Measurements from ENCODE around the gene EFR3B. TPM values are rescaled to one million over a fixed set of nuclear protein-coding genes. Genes with fewer than 3 reads are reported as not detected.

The EFR3B gene
- polyA plus RNA-seq, 1 experiment, result 0.11 TPM

DNA sequence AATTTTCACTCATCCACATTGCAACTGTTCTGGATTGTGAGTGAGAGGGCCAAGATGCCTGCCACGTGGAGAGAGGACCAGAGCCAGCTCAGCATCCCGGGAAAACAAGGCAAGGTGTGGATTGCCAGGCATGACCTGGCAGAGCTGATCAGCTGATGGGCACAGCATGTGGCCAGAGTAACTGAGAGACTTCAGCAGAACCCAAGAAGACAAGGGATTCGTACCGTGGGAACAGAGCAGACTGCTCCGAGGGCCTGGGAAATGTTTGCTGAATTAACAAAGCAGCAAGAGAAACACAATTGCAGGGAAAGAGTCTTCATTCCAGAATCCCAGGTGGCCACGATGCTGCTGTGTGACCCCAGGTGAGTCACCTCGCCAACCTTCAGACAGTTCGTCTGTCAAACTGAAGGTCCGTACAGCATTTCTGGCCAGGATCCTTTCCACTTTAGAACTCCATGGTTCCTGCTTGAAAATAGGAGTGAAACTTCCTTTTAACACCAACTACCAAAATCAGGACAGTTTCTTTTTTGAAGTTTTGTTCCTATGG lies 152.8 kb downstream of the EFR3B start:
- DNase-seq (ENCODE audit: low read depth), result no peak
- POLR2A ChIA-PET, result no interaction called here
- H3K4me3 ChIP-seq (ENCODE audit: low read depth, low read length), result no peak overlapping the region
- peaks cover 2% of the 10 kb centered on the region for H3K27me3 ChIP-seq (ENCODE audit: control insufficient read depth, insufficient read depth, low read length)
- CTCF ChIA-PET, result interaction anchor here (0.5 to 1.5 kb wide), 4 partner anchors 16 to 784 kb away, joined by 3 to 5 read pairs (median 4); no protein-coding TSS in a partner anchor
- H3K36me3 ChIP-seq (ENCODE audit: control insufficient read depth, insufficient read depth, low read length), result no peaks in the 10 kb centered on the region
- TF ChIP-seq, protein P1, sequence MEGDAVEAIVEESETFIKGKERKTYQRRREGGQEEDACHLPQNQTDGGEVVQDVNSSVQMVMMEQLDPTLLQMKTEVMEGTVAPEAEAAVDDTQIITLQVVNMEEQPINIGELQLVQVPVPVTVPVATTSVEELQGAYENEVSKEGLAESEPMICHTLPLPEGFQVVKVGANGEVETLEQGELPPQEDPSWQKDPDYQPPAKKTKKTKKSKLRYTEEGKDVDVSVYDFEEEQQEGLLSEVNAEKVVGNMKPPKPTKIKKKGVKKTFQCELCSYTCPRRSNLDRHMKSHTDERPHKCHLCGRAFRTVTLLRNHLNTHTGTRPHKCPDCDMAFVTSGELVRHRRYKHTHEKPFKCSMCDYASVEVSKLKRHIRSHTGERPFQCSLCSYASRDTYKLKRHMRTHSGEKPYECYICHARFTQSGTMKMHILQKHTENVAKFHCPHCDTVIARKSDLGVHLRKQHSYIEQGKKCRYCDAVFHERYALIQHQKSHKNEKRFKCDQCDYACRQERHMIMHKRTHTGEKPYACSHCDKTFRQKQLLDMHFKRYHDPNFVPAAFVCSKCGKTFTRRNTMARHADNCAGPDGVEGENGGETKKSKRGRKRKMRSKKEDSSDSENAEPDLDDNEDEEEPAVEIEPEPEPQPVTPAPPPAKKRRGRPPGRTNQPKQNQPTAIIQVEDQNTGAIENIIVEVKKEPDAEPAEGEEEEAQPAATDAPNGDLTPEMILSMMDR (IDR thresholded peaks at IDR 0.05; ENCODE audit: insufficient read depth, low read depth, low read length), result no peak

DNA sequence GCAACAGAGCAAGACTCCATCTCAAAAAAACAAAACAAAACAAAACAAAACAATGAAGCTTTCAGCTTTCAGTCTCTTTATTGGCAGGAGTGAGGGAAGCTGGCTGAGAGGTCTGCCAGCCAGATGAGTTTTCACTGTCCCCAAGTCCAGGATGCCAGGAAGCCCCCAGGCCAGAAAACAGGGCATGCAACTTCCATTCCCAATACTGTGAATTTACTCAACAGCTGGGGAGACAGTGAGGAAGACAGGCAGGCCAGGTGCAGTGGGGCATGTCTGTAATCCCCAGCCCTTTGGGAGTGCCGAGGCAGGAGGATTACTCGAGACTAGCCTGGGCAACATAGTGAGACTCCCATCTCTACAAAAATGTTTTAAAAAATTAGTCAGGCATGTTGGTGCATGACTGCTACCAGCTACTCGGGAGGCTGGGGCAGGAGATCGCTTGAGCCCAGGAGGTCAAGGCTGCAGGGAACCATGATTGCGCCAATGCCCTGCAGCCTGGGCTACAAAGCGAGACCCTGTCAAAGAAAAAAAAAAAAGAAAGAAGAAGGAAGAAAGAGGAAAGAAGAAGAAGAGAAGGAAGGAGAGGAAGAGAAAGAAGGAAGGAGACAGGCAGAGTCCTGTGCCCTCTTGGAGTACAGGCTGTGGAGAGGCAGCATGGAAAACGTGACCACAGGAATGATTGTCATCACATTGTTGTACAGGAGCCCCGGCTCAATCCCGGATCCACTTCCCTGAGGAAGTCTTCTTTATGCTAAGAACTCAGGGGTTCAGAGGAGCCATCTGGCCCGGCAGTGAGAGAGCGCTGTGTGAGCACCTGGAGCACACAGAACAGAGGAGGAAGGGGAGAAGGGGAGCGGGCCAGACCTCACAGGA lies 155.7 kb downstream of the EFR3B start:
- TF ChIP-seq, protein P1 (IDR thresholded peaks at IDR 0.05; ENCODE audit: insufficient read depth, low read depth, low read length), result no peak
- Histone ChIP-seq H3K36me3 (ENCODE audit: control insufficient read depth, insufficient read depth, low read length) (no peaks in the 10 kb centered on the region), H3K27me3 (ENCODE audit: control insufficient read depth, insufficient read depth, low read length) (no peaks in the 10 kb centered on the region; the same call in 1 of the 2 replicates), H3K4me3 (ENCODE audit: low read depth, low read length) (no peak overlapping the region)
- ChIA-PET POLR2A (interaction anchor here (0.7 kb wide), 1 partner anchor 85 kb away, joined by 7 read pairs; no protein-coding TSS in a partner anchor), CTCF (interaction anchor here (0.8 to 2.8 kb wide), 6 partner anchors 10 to 787 kb away, joined by 3 to 32 read pairs (median 4); no protein-coding TSS in a partner anchor)
- no peak for DNase-seq (ENCODE audit: low read depth)

DNA sequence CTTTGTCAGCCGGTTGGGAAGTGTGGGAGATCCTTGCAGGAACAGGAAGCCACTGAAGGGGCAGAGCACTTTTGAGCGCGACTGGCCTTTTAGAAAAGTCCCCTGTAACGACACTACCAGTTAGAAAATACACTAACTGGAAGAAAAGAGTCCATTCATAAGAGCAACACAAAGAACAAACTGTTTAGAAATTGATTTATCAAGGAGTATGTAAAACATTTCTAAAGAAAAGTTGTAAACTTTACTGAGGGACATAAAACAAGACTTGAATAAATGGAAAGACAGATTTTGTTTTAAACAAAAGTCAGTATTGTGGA lies 156.3 kb downstream of the EFR3B start:
- ChIA-PET CTCF (interaction anchor here (1.7 to 2.8 kb wide), 3 partner anchors 9 to 788 kb away, joined by 6 to 32 read pairs (median 15); no protein-coding TSS in a partner anchor), POLR2A (no interaction called here)
- Histone ChIP-seq H3K4me3 (ENCODE audit: low read depth, low read length) (no peak overlapping the region), H3K36me3 (ENCODE audit: control insufficient read depth, insufficient read depth, low read length) (no peaks in the 10 kb centered on the region), H3K27me3 (ENCODE audit: control insufficient read depth, insufficient read depth, low read length) (no peaks in the 10 kb centered on the region; the same call in 1 of the 2 replicates)
- TF ChIP-seq, protein P1 (IDR thresholded peaks at IDR 0.05; ENCODE audit: insufficient read depth, low read depth, low read length), result no peak
- DNase-seq (ENCODE audit: low read depth), result no peak

DNA sequence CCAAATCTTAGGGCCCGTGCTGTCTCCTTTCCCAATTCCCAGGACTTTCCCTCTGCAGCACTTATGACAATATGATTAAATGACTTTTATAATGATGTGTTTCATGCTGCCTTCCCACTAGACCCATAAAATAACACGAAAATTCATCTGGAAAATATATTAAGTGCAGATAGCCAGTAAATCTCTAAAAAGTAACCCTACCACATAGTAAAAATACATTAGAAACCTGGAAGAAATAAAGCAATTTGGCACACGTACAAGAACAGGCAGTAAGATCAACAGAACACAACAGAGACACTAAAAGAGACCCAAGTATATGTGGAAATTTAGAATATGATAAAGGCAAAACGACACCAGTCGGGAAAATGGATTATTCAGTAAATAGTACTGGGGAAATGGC lies 156.7 kb downstream of the EFR3B start:
- DNase-seq (ENCODE audit: low read depth), result no peak
- ChIA-PET POLR2A (no interaction called here), CTCF (no interaction called here)
- Histone ChIP-seq H3K36me3 (ENCODE audit: control insufficient read depth, insufficient read depth, low read length) (no peaks in the 10 kb centered on the region), H3K27me3 (ENCODE audit: control insufficient read depth, insufficient read depth, low read length) (no peaks in the 10 kb centered on the region; the same call in 1 of the 2 replicates), H3K4me3 (ENCODE audit: low read depth, low read length) (no peak overlapping the region)
- TF ChIP-seq, protein P1 (IDR thresholded peaks at IDR 0.05; ENCODE audit: insufficient read depth, low read depth, low read length), result no peak

DNA sequence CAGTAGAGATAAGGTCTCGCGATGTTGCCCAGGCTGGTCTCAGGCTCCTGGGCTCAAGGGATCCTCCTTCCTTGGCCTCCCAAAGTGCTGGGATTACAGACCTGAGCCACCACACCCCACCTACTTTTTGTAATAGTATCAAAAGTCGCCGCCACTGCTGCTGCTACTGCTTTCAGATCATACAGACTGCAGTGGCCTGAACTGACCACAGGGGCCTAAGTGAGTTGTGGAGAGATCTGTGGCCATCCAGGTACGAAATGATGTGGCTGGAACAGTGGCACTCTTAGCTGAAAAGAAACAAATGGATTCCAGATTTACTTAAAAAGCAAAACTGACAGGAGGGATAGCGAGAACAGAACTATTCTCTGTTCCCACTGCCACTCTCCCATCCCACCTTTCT lies 159.4 kb downstream of the EFR3B start:
- ChIA-PET POLR2A (no interaction called here), CTCF (interaction anchor here (1.5 kb wide), 1 partner anchor 18 kb away, joined by 3 read pairs; no protein-coding TSS in a partner anchor)
- no peaks in the 10 kb centered on the region for H3K27me3 ChIP-seq (ENCODE audit: control insufficient read depth, insufficient read depth, low read length)
- H3K4me3 ChIP-seq (ENCODE audit: low read depth, low read length), result no peak overlapping the region
- TF ChIP-seq, protein P1 (IDR thresholded peaks at IDR 0.05; ENCODE audit: insufficient read depth, low read depth, low read length), result peak; percentile 33
- no peak for DNase-seq (ENCODE audit: low read depth)
- no peaks in the 10 kb centered on the region for H3K36me3 ChIP-seq (ENCODE audit: control insufficient read depth, insufficient read depth, low read length)

Data from BJ (cell line).